Activated CD4-positive, alpha-beta T cell treated with anti-CD3 and anti-CD28 coated beads for 48 hours (primary cell): ENCODE results near the gene B4GAT1.
"Not testable (repeated sequence)": the region's sequence is repeated elsewhere in the genome, so short reads cannot be mapped to it uniquely, and the experiment has no call there.

Source experiments
- DNase-seq: peaks from one replicate; pipeline ENCODE4 v3.0.0-alpha.2; 2020

B4GAT1 gene

DNA sequence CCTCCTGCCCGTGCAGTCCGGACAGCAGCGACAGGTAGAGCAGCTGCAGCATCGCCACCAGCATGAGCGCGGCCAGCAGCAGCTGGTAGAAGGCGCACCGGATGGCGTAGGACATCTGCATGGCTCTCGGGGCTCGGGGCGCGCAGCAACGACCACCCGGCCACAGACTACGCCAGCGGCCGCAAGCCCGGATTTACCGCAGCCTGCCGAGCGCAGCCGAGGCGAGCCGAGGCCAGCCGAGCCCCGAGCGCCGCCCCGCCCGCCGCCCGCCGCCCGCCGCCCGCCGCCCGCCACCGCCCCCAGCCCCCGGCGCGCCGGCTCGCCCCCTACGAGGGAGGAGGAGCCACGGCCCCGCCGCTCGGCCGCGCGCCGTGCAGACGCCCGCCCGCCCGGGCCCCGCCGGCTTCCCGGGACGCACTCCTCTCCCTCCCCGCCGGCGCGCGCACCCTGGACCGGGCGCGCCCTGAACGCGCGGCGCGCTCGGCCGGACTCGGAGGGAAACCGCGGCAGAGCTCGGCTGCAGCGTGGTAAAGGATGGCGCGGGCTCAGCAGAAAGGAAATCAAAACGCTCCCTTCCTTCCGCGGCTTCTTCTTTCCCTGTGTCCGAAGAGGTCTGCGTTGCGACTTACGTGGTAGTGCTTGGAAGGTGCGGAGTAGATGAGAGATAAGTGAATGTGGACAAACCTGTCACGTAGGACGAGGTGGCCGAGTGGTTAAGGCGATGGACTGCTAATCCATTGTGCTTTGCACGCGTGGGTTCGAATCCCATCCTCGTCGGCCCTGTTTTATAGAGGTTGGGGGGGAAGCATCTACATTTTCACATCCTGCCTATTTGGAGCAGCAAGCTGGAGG is at the start of gene B4GAT1:
Gene B4GAT1, minus strand, starts transcription at position 205 of the 852 bp plus-strand sequence. Its CDS starts 84 bp downstream, at position 121.
- peak; percentile 93 for DNase-seq

DNA sequence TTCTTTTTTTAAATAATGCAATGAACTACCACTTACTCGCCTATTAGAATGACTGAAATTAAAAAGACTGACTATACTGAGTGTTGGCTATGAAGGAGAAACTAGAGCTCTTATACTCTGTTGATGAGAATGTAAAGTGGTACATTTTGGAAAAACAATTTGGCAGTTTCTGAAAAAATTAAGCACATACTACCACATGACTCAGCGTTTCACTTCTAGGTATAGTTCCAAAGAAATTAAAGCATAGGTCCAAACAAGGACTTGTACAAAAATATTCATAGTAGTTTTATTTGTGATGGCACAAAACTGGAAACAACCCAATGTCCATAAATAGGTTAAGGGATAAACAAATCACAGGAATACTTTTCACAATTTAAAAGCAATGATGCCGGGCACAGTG is 46.5 kb upstream of the B4GAT1 start:
- DNase-seq = no peak

DNA sequence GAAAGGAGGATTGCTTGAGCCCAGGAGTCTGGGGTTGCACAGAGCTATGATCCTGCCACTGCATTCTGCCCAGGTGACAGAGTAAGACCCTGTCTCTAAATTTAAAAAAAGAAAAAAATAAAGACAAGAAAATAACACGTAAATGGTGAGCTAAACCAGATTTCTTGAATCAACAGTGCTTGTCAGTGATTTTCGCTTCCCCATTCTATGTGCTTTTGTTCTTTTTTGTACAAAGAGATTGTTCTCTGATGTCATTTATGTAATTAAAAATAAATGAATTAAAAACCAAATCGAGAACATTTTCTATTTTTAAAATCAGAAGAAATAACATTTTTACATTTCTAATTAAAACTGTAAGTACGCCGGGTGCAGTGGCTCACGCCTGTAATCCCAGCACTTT is 43.9 kb upstream of the B4GAT1 start:
- DNase-seq = no peak

DNA sequence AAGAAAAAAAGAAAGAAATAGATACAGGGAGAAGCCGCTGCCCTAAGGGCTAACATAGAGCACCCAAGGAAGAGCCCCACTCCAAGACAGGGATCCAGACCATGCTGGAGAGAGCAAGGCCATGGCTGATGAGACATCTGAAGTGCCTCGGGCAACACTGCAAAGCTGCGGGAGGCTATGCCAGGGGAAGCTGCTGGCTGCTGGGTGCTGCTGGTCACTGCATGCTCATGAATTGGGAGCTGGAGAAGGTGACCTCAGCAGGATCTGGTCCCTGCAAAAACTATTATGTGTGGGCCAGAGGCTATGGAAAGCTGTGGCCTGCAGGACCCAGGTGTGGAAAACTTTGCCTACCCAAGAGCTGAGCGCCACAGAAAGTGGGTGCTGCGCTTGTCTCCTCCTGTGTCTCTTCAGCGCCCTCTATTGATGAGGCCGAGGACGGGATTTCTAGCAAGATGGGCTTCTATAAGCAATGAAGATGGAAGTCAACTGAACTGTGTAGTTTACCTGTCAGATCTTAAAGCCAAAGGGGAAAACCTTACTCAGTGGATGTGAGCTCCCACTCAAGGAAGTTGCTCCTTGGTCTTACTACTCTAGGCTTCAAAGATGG is 41.5 kb upstream of the B4GAT1 start:
- peak; percentile 82 for DNase-seq

DNA sequence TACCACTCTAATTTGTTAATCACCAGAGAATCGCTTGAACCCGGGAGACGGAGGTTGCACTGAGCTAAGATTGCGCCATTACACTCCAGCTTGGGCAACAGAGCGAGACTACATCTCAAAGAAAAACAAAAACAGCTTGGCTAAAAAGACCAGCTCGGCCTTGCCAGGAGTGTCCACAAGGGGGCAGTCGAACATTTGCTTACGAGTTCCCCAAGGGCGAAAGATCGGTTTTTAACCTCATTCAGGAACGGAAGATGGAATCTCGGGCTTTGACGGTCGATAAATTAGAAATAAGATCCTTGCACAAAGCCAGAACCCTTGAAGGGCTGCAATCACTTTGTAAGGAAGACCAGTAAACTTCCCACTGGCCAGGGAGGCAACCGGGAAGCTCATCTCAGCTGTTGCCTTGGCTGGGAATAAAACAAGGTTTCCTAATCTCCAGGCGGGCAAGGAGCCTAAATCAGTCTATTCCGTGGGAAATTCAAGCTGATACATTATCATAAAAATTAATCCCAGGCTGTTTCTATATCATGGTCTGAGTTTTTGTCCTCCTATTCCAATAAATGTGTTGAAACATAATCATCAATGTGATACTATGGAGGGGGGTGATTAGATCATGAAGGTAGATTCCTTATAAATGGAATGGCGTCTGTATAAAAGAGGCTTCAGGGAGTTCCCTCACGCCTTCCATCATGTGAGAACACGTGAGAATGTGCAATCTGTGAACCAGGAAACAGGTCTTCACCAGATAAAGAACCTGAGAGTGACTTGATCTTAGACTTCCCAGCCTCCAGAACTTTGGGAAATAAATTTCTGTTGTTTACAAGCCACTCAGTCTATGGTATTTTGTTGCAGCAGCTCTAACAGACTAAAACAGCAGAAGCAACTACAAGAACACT is 39.0 kb upstream of the B4GAT1 start:
- peak; percentile 91 for DNase-seq

DNA sequence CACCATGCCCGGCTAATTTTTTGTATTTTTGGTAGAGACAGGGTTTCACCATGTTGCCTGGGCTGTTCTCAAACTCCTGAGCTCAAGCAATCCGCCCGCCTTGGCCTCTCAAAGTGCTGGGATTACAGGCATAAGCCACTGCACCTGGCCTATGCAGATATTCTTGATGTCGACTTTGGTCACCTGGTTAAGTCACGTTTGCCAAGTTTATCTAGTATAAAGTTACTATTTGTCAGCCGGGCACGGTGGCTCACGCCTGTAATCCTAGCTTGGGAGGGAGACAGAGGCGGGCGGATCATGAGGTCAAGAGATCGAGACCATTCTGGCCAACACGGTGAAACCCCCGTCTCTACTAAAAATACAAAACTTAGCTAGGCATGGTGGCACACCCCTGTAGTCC is 36.9 kb upstream of the B4GAT1 start:
- DNase-seq = not testable (repeated sequence)

DNA sequence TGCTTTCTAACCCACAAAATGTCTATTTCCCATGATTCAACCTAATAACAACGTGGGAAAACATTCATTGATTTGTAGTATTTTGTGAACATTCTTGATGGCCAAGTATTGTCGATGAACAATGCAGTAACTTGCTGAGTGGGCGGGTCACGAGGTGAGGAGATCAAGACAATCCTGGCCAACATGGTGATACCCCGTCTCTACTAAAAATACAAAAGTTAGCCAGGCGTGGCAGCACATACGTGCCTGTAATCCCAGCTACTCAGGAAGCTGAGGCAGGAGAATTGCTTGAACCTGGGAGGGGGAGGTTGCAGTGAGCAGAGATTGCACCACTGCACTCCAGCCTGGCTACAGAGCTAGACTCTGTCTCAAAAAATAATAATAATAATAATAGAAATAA is 32.8 kb upstream of the B4GAT1 start:
- peak; percentile 18 for DNase-seq

DNA sequence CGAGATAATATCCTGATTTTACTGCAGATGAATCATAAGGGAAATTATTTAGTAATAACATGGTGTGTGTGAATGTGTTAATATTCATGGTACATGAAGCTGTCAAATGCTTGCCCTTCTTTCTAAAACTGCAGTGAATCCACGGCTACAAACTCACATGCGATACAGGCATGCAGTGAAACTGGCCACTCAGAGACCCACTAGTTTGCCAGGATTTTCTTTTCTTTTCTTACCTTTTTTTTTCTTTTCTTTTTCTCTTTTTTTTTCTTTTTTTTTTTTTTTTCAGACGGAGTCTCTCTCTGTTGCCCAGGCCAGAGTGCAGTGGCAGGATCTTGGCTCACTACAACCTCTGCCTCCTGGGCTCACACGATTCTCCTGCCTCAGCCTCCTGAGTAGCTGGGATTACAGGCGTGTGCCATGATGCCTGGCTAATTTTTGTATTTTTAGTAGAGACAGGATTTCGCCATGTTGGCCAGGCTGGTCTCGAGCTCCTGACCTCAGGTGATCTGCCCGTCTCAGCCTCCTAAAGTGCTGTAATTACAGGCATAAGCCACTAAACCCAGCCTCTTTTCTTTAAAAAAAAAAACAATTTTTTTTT is 26.4 kb upstream of the B4GAT1 start:
- not testable (repeated sequence) for DNase-seq

DNA sequence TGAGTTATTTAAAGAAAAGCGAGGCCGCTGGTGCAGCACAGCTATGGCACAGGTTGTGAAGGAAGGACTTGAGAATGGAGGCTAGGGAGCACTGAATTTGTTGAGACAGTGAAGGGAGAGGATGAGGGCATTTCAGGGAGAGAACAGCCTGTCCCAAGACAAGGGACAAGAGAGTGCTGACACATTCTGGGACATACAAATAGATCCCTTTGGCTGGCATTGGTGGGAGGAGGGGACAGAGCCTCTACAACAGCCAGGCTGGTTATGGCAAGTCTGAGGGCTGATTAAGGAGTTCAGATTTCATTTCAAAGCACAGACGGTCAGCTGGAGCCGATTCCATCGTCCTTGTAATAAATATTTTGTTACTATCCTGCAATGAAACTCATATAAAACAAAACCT is 25.8 kb upstream of the B4GAT1 start:
- no peak for DNase-seq

DNA sequence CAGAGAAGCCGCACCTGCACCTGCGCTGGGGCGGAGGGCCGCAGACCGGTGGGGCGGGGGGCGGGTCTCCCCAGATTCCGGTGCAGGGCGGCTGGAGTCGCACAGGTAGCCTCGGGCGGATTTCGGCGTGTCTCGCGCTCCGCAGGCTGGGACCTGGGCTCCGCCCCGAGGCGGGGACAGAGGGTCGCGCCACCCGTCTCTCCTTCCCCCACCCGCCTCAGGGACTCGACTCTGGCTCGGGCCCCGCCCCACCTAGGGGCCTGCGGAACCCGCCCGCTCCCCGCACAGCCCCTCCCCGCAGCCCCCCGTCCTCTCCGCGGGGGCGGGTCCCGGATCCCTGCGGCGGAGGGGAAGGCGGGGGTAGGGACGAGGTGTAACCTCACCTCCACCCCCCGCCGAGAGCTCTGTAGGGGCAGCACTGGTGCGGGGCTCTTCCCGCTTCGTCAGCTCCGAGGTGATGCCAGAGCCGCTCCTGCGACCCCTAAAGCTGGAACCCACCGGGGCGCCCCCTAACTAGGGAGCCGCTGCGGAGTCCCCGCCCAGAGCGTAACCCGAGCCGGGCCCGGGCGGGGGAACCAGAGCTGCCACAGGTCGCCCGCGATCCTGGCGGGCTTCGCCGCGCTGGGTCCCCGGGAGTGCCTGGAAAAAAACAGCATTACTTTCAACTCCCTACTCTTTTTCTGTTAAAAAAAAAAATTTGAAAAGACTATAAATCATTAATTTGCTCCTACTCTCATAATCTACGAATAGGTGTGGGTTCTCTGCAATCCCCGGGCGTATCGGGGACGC is 24.4 kb upstream of the B4GAT1 start, which contains the start of gene SLC29A2:
Gene SLC29A2, minus strand, starts transcription at position 134 of the 789 bp plus-strand sequence. CDS start 169 bp downstream, outside the sequence.
- DNase-seq = peak; percentile 87

DNA sequence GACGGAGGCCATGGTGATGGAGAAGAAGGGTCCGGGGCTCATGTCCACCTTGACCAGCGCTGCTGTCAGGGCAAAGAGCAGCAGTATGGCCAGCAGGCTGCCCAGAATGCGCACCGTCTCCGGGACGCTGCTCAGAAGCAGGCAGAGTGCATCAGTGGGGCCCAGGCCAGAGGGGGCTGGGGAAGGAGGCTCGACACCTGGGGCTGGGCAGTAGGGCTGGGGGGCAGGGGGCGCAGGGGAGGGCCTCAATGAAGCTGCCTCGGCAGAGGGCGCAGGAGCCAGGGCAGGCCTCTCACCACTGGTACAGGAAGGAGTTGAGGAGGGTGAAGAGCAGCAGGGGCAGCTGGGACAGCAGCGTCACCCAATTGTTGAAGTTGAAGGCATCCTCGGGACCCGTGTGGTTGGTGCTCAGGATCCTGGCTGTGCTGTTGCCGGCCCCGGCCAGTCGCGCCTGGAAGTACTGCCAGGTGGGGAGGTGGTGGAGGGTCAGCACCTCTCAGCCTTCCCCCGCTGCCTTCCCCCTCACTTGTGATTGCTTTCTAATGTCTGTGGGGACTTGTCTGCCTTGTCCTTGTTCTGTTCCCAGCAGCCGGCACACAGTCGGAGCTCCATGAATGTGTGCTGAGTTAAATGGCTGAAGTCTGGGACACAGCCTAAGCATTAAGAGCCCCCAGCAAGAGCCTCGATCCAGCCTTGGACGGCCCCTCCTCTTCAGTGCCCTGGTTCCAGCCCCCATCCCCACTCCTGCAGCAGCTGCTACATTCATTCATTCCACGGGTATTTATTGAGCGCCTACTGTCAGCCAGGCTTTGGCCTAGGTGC is 21.9 kb upstream of the B4GAT1 start:
- no peak for DNase-seq

DNA sequence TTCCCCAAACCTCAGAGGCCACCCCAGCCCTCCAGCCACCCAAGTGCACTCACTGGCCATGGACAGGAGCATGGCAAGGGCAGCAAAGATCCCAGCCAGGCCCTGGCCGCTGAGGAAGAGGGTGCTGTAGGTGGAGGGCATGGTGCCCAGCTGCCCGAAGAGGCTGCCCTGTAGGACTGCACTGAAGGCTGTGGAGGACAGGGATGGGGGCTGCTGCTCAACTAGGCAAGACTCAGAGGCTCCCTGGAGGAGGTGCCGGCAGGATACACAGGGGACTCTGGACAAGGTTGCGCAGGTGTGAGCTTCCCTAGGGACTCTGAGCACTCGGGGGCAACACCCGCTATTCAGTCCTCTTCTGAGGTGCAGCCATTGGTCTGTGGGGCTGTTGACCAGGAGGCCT is 21.1 kb upstream of the B4GAT1 start:
- no peak for DNase-seq

DNA sequence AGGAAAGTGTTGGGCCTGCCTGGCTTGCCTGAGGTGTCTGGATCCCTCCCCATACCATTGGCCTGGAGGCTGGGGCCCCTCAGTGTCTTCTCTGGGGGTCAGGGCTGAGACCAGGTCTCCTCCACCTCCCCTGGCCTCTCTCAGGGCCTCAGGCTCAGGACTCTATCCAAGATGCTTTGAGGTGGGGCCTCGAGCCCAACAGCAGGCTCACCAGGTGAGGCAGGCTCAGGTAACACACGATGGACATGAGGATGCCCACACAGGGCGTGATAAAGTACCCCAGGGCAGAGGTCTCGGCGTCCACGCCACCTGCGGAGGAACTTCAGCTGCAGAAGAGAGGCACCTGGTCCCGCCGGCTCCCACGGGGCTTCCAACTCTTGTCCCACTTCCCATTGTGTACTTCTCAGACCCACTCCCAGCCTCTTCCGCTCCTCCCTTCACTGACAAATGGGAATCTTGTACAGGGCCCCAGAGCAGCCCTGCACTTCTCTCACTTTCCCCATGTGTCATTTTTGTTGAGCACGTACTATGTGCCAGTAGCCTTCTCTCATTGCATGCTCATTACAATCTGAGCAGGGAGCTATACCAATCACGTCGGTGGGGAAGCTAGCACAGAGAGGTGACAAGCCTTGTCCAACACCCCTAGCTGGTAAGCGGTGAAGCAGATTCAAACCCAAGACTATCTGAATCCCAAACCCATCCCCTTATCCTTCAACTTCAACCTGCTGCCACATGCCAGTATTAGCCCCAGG is 20.3 kb upstream of the B4GAT1 start:
- no peak for DNase-seq

DNA sequence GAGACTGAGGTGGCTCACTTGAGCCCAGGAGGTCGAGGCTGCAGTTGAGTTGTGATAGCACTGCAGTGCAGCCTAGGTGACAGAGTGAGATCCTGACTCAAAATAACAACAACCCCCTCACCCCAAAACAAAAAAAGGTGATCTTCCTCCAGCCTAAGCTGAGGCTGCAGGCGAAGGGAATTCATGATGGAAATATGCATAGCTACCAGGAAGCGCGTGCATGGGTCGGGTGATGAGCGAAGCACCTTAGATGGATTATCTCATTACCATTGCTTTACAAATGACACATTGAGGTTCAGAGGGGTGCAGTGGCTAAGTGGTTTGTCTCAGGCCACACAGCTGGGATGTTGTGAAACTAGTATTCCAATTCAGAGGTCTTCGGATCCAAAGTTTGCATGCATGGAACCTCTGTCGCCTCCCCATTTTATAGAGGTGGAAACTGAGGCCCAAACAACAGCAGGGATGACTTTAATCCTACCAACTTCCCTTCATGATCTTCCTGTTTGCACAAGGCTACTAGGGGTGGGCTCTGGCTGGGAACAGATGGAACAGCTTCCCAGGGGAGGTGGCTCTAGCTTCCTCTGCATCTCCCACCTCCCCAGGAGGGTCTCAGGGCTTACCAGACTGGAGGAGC is 19.5 kb upstream of the B4GAT1 start:
- no peak for DNase-seq

DNA sequence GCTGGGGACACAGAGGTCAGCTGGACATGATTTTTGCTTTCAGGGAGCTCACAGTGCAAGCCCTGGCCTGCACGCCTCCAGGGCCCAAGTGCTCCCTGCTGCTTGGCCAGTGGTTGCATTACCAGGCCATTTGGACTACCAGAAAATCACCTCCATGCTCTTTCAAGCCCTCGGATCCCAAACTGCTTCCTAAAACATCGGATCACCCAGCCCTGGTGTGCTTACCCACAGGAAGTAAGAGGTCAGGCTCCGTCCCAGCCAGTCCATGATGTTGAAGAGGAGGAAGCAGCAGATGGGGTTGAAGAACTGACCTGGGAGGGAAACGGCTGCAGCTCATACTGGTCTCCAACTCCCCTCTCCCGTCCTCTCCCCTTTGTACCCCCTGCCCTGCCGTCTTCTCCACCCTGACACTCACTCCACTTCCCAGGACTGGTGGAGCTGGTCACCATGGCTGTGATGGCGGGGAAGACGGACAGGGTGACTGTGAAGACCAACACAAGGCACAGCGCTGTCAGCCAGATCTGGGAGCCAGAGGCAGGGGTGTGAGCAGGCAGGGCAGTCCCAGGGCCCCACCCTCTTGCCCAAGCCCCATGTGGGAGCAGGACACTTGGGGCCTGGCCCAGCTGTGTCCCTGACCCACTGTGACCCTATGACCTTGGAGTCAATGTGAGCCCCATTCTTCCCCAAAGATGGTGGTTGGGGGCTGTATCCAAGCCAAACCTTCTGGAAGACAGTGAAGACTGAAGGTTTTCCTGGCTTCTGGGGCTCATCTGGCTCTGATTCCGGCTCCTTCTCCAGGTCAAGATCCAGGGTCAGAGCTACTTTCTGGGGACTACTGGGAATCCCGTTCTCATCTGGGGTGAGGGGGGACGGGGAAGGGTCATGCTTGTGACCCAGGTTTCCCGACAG is 18.5 kb upstream of the B4GAT1 start:
- no peak for DNase-seq

DNA sequence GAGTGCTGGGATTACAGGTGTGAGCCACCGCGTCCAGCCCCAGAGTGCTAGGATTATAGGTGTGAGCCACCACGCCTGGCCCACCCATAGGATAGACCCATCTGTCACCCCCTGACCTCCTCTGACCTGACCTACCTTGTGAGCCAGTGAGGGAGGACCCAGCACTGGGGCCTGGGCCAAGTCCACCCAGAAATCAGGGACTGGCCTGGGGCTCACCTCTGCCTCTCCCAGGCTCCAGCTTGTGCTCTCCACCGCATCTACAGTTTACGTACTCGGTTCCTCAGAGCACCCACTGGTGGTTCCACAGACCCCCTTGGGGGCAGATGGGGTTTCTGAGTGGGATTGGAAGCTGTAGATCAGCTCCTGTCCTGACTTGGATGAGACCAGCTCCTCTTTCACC is 17.7 kb upstream of the B4GAT1 start:
- no peak for DNase-seq

DNA sequence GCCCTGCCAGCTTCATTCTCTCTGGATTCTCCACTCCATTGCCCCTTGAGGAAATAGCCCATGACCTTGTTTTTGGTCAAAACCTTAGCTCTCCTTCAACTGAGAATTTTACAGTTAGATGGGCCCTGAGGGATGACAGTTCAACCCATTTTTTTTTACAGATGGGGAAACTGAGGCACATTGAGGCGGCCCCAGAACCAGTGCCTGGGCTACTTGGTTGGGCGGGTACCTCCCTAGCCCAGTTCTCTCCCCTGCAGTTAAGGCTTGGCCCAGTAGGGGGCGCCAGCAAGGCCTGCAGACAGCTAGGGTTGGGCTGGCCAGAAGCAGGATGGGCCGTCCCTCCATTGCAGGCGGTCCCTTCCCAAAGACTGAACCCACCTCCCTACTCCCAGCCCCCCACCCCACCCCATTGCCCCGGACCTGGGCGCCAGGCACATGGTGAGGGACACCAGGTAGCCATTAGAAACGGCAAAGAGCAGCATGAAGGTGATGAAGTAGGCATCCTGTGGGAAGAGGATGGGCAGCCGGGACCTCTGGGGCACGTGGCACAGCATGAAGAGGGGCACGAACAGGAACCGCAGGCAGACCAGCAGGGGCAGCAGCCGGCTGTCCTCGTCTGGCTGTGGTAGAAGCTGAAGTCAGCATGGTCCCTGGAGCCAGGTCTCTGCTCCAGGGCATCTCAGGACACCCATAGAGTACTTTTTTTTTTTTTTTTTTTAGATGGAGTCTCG is 16.5 kb upstream of the B4GAT1 start:
- DNase-seq = peak; percentile 91

DNA sequence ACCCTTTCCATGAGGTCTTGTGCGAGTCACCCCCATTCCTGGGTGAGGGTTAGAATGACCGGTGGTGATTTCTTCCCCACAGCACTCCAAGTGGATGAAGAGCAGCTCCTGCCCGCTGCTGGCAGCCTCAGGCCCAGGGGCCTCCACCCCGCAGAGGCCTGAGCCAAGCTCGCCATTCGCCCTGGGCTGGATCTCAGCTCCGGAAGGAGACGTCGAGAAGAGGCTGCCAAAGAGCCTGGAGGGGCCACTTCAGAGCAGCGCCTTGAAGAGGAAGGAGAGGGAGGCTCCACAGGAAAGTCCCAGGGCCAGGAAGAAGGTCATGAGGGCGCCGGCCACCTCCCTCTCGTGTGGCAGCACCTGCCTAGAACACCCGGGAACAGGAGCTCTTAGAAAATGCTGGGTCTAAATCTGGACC is 15.8 kb upstream of the B4GAT1 start:
- DNase-seq = no peak
